ENCODE measurements around the gene FBXO10.
"Not testable (repeated sequence)": the region's sequence is repeated elsewhere in the genome, so short reads cannot be mapped to it uniquely, and the experiment has no call there.

Gene FBXO10

GRCh38 chr9:37485389-37486255, 90.6 kb downstream of the FBXO10 start, which contains the start of gene POLR1E:
Gene POLR1E, plus strand, starts transcription at chr9:37485948. Its CDS starts 100 bp downstream, at chr9:37486048.
- H3K4me3 ChIP-seq (ENCODE audit: low read depth, low read length): peak within 1 kb of the TSS; percentile 86

GRCh38 chr9:37480759-37481158, 95.4 kb downstream of the FBXO10 start:
- H3K4me3 ChIP-seq (ENCODE audit: low read depth, low read length): no peak overlapping the region

GRCh38 chr9:37477987-37478619, 98.1 kb downstream of the FBXO10 start:
- H3K4me3 ChIP-seq (ENCODE audit: low read depth, low read length): not testable (repeated sequence)

- not testable (repeated sequence) for H3K4me3 ChIP-seq (ENCODE audit: low read depth, low read length)
These were observed 98.7 kb downstream of the FBXO10 start for GRCh38 chr9:37477443-37477842.

- H3K4me3 ChIP-seq (ENCODE audit: low read depth, low read length): no peak overlapping the region
These were observed 99.2 kb downstream of the FBXO10 start for GRCh38 chr9:37476930-37477329.

- no peak overlapping the region for H3K4me3 ChIP-seq (ENCODE audit: low read depth, low read length)
These were observed 101.7 kb downstream of the FBXO10 start for GRCh38 chr9:37474438-37474837.

GRCh38 chr9:37473982-37474381, 102.2 kb downstream of the FBXO10 start:
- H3K4me3 ChIP-seq (ENCODE audit: low read depth, low read length): not testable (repeated sequence)

GRCh38 chr9:37471942-37472684, 104.1 kb downstream of the FBXO10 start:
- no peak overlapping the region for H3K4me3 ChIP-seq (ENCODE audit: low read depth, low read length)

GRCh38 chr9:37468620-37469019, 107.6 kb downstream of the FBXO10 start:
- no peak overlapping the region for H3K4me3 ChIP-seq (ENCODE audit: low read depth, low read length)

- H3K4me3 ChIP-seq (ENCODE audit: low read depth, low read length): not testable (repeated sequence)
These were observed 108.7 kb downstream of the FBXO10 start for GRCh38 chr9:37467530-37467929.

GRCh38 chr9:37466037-37466709, 110.0 kb downstream of the FBXO10 start:
- peak overlapping the region; percentile 63 for H3K4me3 ChIP-seq (ENCODE audit: low read depth, low read length)

GRCh38 chr9:37465249-37466036, 110.7 kb downstream of the FBXO10 start, which contains the start of gene ZBTB5:
Gene ZBTB5, minus strand, starts transcription at chr9:37465450. Its CDS starts 22,899 bp downstream, at chr9:37442551.
- peak within 1 kb of the TSS; percentile 91 for H3K4me3 ChIP-seq (ENCODE audit: low read depth, low read length)

GRCh38 chr9:37464426-37465248, 111.5 kb downstream of the FBXO10 start:
- peak overlapping the region; percentile 91 for H3K4me3 ChIP-seq (ENCODE audit: low read depth, low read length)

GRCh38 chr9:37464006-37464405, 112.2 kb downstream of the FBXO10 start:
- H3K4me3 ChIP-seq (ENCODE audit: low read depth, low read length): peak overlapping the region; percentile 91

All from iPS-11a (cell line).